Keratinocyte (primary cell): ENCODE measurements around the gene HELZ. TPM values are rescaled to one million over a fixed set of nuclear protein-coding genes. Genes with fewer than 3 reads are reported as not detected.
"Not testable (repeated sequence)": the region's sequence is repeated elsewhere in the genome, so short reads cannot be mapped to it uniquely, and the experiment has no call there.

Source experiments
- DNase-seq: peaks from one replicate; pipeline ENCODE4 v3.0.0-alpha.2; 2011; ENCODE audit warnings: low read depth, missing footprints, low spot score
- FAIRE-seq: peaks from 2 replicates; lab custom pipeline; 2011; peaks lifted over from hg19 to GRCh38; lab: Jason Lieb, UNC
- H2AFZ ChIP-seq: 2 replicates; pipeline ENCODE4 v1.6.0; 2012; ENCODE audit warnings: low read length, control low read depth, inconsistent platforms; ENCODE audit not compliant: control insufficient read depth
- H3K27ac ChIP-seq: 2 replicates; pipeline ENCODE4 v1.5.1; 2011; ENCODE audit warnings: low read length; ENCODE audit not compliant: control insufficient read depth, insufficient read depth
- H3K27me3 ChIP-seq: 3 replicates; pipeline ENCODE4 v1.6.0; 2011; ENCODE audit warnings: low read length; ENCODE audit not compliant: control insufficient read depth, insufficient read depth; ENCODE audit errors: extremely low read depth
- H3K36me3 ChIP-seq, 2 experiments: 2 replicates in 1 of 2; 3 replicates in 1 of 2; pipeline ENCODE4 v1.5.1; 2011; ENCODE audit warnings: low read length in 2 of 2, mild to moderate bottlenecking in 1 of 2; ENCODE audit not compliant: control insufficient read depth in 2 of 2, insufficient read depth in 2 of 2; ENCODE audit errors: extremely low read depth in 1 of 2
- H3K4me1 ChIP-seq: 3 replicates; pipeline ENCODE4 v1.5.1; 2011; ENCODE audit warnings: low read length; ENCODE audit not compliant: control insufficient read depth, insufficient read depth; ENCODE audit errors: extremely low read depth
- H3K4me2 ChIP-seq: 3 replicates; pipeline ENCODE4 v1.6.0; 2011; ENCODE audit warnings: low read depth, low read length; ENCODE audit not compliant: control insufficient read depth, insufficient read depth; ENCODE audit errors: extremely low read depth
- H3K4me3 ChIP-seq, 3 experiments: fragments of 200-600 bp in 1 of 3; sonication (generic) in 1 of 3; 2 replicates in 2 of 3; 3 replicates in 1 of 3; pipeline ENCODE4 v1.5.1; 2011 to 2016; ENCODE audit warnings: low read length in 3 of 3, mild to moderate bottlenecking in 3 of 3, control low read depth in 2 of 3, inconsistent platforms in 1 of 3, low read depth in 1 of 3, mixed read lengths in 1 of 3, mixed run types in 1 of 3, moderate library complexity in 1 of 3; ENCODE audit not compliant: control insufficient read depth in 2 of 3, insufficient read depth in 2 of 3; ENCODE audit errors: extremely low read depth in 1 of 3
- H3K79me2 ChIP-seq: 2 replicates; pipeline ENCODE4 v1.6.0; 2012; ENCODE audit warnings: low read length; ENCODE audit not compliant: control insufficient read depth, insufficient read depth
- H3K9ac ChIP-seq: 3 replicates; pipeline ENCODE4 v1.6.0; 2011; ENCODE audit warnings: low read length; ENCODE audit not compliant: control insufficient read depth, insufficient read depth; ENCODE audit errors: extremely low read depth
- H3K9me1 ChIP-seq: 3 replicates; pipeline ENCODE4 v1.6.0; 2011; ENCODE audit warnings: low read length; ENCODE audit not compliant: control insufficient read depth, insufficient read depth; ENCODE audit errors: extremely low read depth
- H3K9me3 ChIP-seq: 2 replicates; pipeline ENCODE4 v1.5.1; 2012; ENCODE audit warnings: low read depth, low read length; ENCODE audit not compliant: control insufficient read depth
- H4K20me1 ChIP-seq: 3 replicates; pipeline ENCODE4 v1.6.0; 2011; ENCODE audit warnings: low read length; ENCODE audit not compliant: control insufficient read depth, insufficient read depth; ENCODE audit errors: extremely low read depth
- CTCF ChIP-seq, 3 experiments: IDR thresholded peaks in 1 of 3; conservative IDR thresholded peaks in 1 of 3; optimal IDR thresholded peaks in 1 of 3; 2 replicates in 2 of 3; 3 replicates in 1 of 3; pipeline versions ENCODE3 to v1.5.1; 2011; ENCODE audit warnings: low read length in 3 of 3, mild to moderate bottlenecking in 3 of 3, moderate library complexity in 2 of 3, control low read depth in 1 of 3, inconsistent platforms in 1 of 3; ENCODE audit not compliant: insufficient read depth in 2 of 3; ENCODE audit errors: extremely low read depth in 1 of 3
- EZH2 ChIP-seq: IDR thresholded peaks from one replicate; pipeline ENCODE4 v1.6.1; 2012; ENCODE audit warnings: inconsistent platforms, mild to moderate bottlenecking, low read length, moderate library complexity
- dilution Hi-C: fragments of 300-500 bp; cut with MboI; formaldehyde crosslinking; loops from one replicate; pipeline ENCODE4 v1.7.0; 2020; ENCODE audit warnings: low sequenced_read_pairs; ENCODE audit not compliant: extremely low pct_ligation_motif_present
- polyA plus RNA-seq, 5 experiments: library from polyadenylated mRNA; depleted of rRNA in 3 of 5; stranded (reverse) in 3 of 5; stranded (forward) in 1 of 5; unstranded in 1 of 5; fragments of >200 nt; gene quantifications; 1 replicate in 1 of 5; 2 replicates in 3 of 5; 3 replicates in 1 of 5; pipeline versions ENCODE4 v1.2.1 to v1.2.3, GENCODE V29; 2011 to 2012; ENCODE audit warnings: missing spikeins in 2 of 5, low read depth in 1 of 5, low replicate concordance in 1 of 5

Gene HELZ
- polyA plus RNA-seq, 1 donor (not counting 4 experiments of a cell fraction or from before 2014, with no cell fraction given): 18.2 TPM

DNA sequence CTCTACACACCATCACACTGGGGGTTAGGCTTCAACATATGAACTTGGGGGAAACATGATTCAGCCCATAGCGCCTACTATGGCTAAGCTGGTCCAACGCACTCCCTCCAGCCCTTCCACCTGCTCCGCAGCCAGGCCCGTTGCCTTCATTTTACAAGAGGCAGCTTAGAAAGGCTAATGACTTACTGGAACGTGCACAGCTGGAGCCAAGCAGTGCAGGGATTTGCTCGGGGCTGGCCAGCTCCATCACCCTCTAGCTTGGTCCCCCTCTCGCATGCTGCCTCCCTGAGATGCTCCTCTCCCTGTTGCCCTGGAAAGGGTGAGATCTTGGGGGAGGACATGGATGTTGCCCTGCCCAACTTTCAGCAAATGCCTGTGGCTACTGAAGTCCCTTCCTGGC lies 203.5 kb downstream of the HELZ start:
- dilution Hi-C loops: no loop called here
- no peaks in the 10 kb centered on the region for H3K9me3 ChIP-seq
- H3K27me3 ChIP-seq: peaks cover 5% of the 10 kb centered on the region
- H3K4me2 ChIP-seq: no peak overlapping the region
- FAIRE-seq: no peak
- no peak overlapping the region for H3K27ac ChIP-seq
- DNase-seq: no peak
- H2AFZ ChIP-seq: no peak overlapping the region
- H3K79me2 ChIP-seq: no peaks in the 10 kb centered on the region
- H3K36me3 ChIP-seq: no peaks in the 10 kb centered on the region
- no peaks in the 10 kb centered on the region for H4K20me1 ChIP-seq
- no peaks in the 10 kb centered on the region for H3K4me1 ChIP-seq
- H3K9me1 ChIP-seq: no peaks in the 10 kb centered on the region
- no peak overlapping the region for H3K4me3 ChIP-seq
- TF ChIP-seq EZH2: no peak
- TF ChIP-seq CTCF (optimal IDR thresholded peaks at IDR 0.05 in 1 of 3, IDR thresholded peaks at IDR 0.05 in 1 of 3, conservative IDR thresholded peaks at IDR 0.05 in 1 of 3; ENCODE audit: extremely low read depth in 1 of 3, insufficient read depth in 2 of 3, low read length in 3 of 3): no peak
- no peak overlapping the region for H3K9ac ChIP-seq

DNA sequence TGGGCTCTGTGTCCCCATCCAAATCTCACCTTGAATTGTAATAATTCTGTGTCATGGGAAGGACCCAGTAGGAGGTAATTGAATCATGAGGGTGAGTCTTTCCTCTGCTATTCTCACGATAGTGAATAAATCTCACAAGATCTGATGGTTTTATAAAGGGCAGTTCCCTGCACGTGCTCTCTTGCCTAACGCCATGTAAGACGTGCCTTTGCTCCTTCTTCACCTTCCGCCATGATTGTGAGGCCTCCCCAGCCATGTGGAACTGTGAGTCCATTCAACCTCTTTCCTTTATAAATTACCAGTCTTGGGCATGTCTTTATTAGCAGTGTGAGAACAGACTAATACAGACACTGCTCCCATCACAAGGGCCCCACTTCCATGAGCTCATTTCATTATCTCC lies 203.9 kb downstream of the HELZ start:
- dilution Hi-C loops, H3K79me2 ChIP-seq, H4K20me1 ChIP-seq, H3K9ac ChIP-seq, H3K27me3 ChIP-seq, FAIRE-seq, H2AFZ ChIP-seq, H3K4me1 ChIP-seq, H3K4me3 ChIP-seq, H3K9me1 ChIP-seq, H3K4me2 ChIP-seq, H3K27ac ChIP-seq, H3K36me3 ChIP-seq, H3K9me3 ChIP-seq, DNase-seq: not testable (repeated sequence)

- Histone ChIP-seq H3K79me2 (no peaks in the 10 kb centered on the region), H3K9me3 (no peaks in the 10 kb centered on the region), H3K9ac (no peak overlapping the region), H4K20me1 (no peaks in the 10 kb centered on the region), H2AFZ (no peak overlapping the region), H3K27ac (no peak overlapping the region), H3K36me3 (no peaks in the 10 kb centered on the region), H3K27me3 (peaks cover 5% of the 10 kb centered on the region), H3K4me1 (no peaks in the 10 kb centered on the region), H3K9me1 (no peaks in the 10 kb centered on the region), H3K4me2 (no peak overlapping the region), H3K4me3 (no peak overlapping the region)
- DNase-seq (no peak), FAIRE-seq (no peak)
- dilution Hi-C loops: no loop called here
- no peak for TF ChIP-seq EZH2
- no peak for TF ChIP-seq CTCF (optimal IDR thresholded peaks at IDR 0.05 in 1 of 3, IDR thresholded peaks at IDR 0.05 in 1 of 3, conservative IDR thresholded peaks at IDR 0.05 in 1 of 3; ENCODE audit: extremely low read depth in 1 of 3, insufficient read depth in 2 of 3, low read length in 3 of 3)
These were observed 204.3 kb downstream of the HELZ start for GRCh38 chr17:67040652-67041051.
